Measurements from ENCODE around the gene SDF4. TPM values are rescaled to one million over a fixed set of nuclear protein-coding genes. Genes with fewer than 3 reads are reported as not detected.

The SDF4 gene
- total and polyA plus RNA-seq, 7 experiments from 2014 or later, result 74.8 to 124 (median 107) TPM

GRCh38 chr1:1234180-1234808 lies 2.5 kb upstream of the SDF4 start:
- ATAC-seq, result no peak
- Histone ChIP-seq H3K27me3 (ENCODE audit: control insufficient read depth in 2 of 2, insufficient read depth in 2 of 2, low read length in 2 of 2) (no peaks in the 10 kb centered on the region), H3K9me3 (ENCODE audit: control insufficient read depth in 2 of 3, low read length in 3 of 3) (no peaks in the 10 kb centered on the region), H3K4me1 (ENCODE audit: control insufficient read depth in 2 of 2, insufficient read depth in 2 of 2, low read length in 2 of 2) (peaks cover 12 to 28% of the 10 kb centered on the region in 2 donors), H3K36me3 (ENCODE audit: control insufficient read depth in 2 of 3, insufficient read depth in 3 of 3, low read length in 3 of 3) (peaks cover 0 to 13% (median 0%) of the 10 kb centered on the region in 3 experiments), H3K4me3 (ENCODE audit: low read length) (no peak overlapping the region), H3K27ac (ENCODE audit: low read depth, low read length) (no peak overlapping the region)
- Mint-ChIP-seq H3K4me1 (peaks cover 15 to 37% (median 33%) of the 10 kb centered on the region in 7 donors), H3K27me3 (no peaks in the 10 kb centered on the region), H3K36me3 (peaks cover 0 to 16% (median 5%) of the 10 kb centered on the region in 5 donors), H3K4me3 (peak overlapping the region; percentile 66 to 88 (median 80)), H3K27ac (peak overlapping the region in 5 of 9 donors; percentile 18 to 77 (median 43)), H3K9me3 (peaks cover 0 to 1% (median 0%) of the 10 kb centered on the region in 11 donors)
- intact Hi-C loops (cut with micrococcal nuclease), result no loop called here
- CTCF ChIA-PET, result no interaction called here
- no peak for DNase-seq
- POLR2A ChIA-PET, result interaction anchor here (0.6 kb wide), 1 partner anchor 143 kb away, joined by 4 read pairs; no protein-coding TSS in a partner anchor

- POLR2A ChIA-PET, result no interaction called here
- Histone ChIP-seq H3K27ac (ENCODE audit: low read depth, low read length) (no peak overlapping the region), H3K27me3 (ENCODE audit: control insufficient read depth in 2 of 2, insufficient read depth in 2 of 2, low read length in 2 of 2) (no peaks in the 10 kb centered on the region), H3K4me3 (ENCODE audit: low read length) (no peak overlapping the region), H3K4me1 (ENCODE audit: control insufficient read depth in 2 of 2, insufficient read depth in 2 of 2, low read length in 2 of 2) (peaks cover 12 to 28% of the 10 kb centered on the region in 2 donors), H3K36me3 (ENCODE audit: control insufficient read depth in 2 of 3, insufficient read depth in 3 of 3, low read length in 3 of 3) (peaks cover 0 to 18% (median 0%) of the 10 kb centered on the region in 3 experiments), H3K9me3 (ENCODE audit: control insufficient read depth in 2 of 3, low read length in 3 of 3) (no peaks in the 10 kb centered on the region)
- ATAC-seq, result no peak
- Mint-ChIP-seq H3K4me3 (peak overlapping the region; percentile 66 to 88 (median 80)), H3K4me1 (peaks cover 16 to 42% (median 33%) of the 10 kb centered on the region in 7 donors), H3K27ac (peak overlapping the region; percentile 38 to 90 (median 77)), H3K9me3 (peaks cover 0 to 1% (median 0%) of the 10 kb centered on the region in 11 donors), H3K36me3 (peaks cover 0 to 16% (median 5%) of the 10 kb centered on the region in 5 donors), H3K27me3 (no peaks in the 10 kb centered on the region)
- DNase-seq, result no peak
- intact Hi-C loops (cut with micrococcal nuclease), result loop anchor here in 1 of 2 donors (2.0 kb wide), 2 partner anchors 165 to 221 kb away; partner anchors contain the start of gene ISG15
- CTCF ChIA-PET, result no interaction called here
Measured at GRCh38 chr1:1233567-1233892, 1.7 kb upstream of the SDF4 start.

- no peak overlapping the region for H3K4me3 ChIP-seq (ENCODE audit: low read length)
- peak overlapping the region; percentile 46 for H3K27ac ChIP-seq (ENCODE audit: low read depth, low read length)
- Mint-ChIP-seq H3K27ac (peak overlapping the region; percentile 38 to 90 (median 77)), H3K36me3 (peaks cover 0 to 16% (median 5%) of the 10 kb centered on the region in 5 donors), H3K4me3 (peak overlapping the region; percentile 67 to 88 (median 80)), H3K4me1 (peaks cover 16 to 42% (median 33%) of the 10 kb centered on the region in 7 donors), H3K27me3 (no peaks in the 10 kb centered on the region), H3K9me3 (peaks cover 0 to 1% (median 0%) of the 10 kb centered on the region in 11 donors)
- no peak for ATAC-seq
- ChIA-PET CTCF (no interaction called here), POLR2A (no interaction called here)
- intact Hi-C loops (cut with micrococcal nuclease), result loop anchor here (1.0 to 2.0 kb wide), 6 partner anchors 40 to 220 kb away; partner anchors contain the start of genes C1orf159 (in 2 of the 2), PUSL1 (in 2 of the 2), UBE2J2 (in 2 of the 2) and ISG15 (in 1 of the 2)
- no peak for DNase-seq
- no peaks in the 10 kb centered on the region for H3K27me3 ChIP-seq (ENCODE audit: control insufficient read depth in 2 of 2, insufficient read depth in 2 of 2, low read length in 2 of 2)
- peaks cover 0 to 23% (median 0%) of the 10 kb centered on the region in 3 experiments for H3K36me3 ChIP-seq (ENCODE audit: control insufficient read depth in 2 of 3, insufficient read depth in 3 of 3, low read length in 3 of 3)
- no peaks in the 10 kb centered on the region for H3K9me3 ChIP-seq (ENCODE audit: control insufficient read depth in 2 of 3, low read length in 3 of 3)
- H3K4me1 ChIP-seq (ENCODE audit: control insufficient read depth in 2 of 2, insufficient read depth in 2 of 2, low read length in 2 of 2), result peaks cover 12 to 28% of the 10 kb centered on the region in 2 donors
Measured at GRCh38 chr1:1232796-1233566, 1.2 kb upstream of the SDF4 start.

- CTCF ChIA-PET, result no interaction called here
- no peak for ATAC-seq
- no peaks in the 10 kb centered on the region for H3K27me3 Mint-ChIP-seq
- Histone ChIP-seq H3K27ac (ENCODE audit: low read depth, low read length) (peak within 1 kb of the TSS; percentile 96), H3K4me3 (ENCODE audit: low read length) (peak within 1 kb of the TSS; percentile 90), H3K36me3 (ENCODE audit: control insufficient read depth in 2 of 3, insufficient read depth in 3 of 3, low read length in 3 of 3) (peaks cover 0 to 30% (median 0%) of the 10 kb centered on the region in 3 experiments), H3K4me1 (ENCODE audit: control insufficient read depth in 2 of 2, insufficient read depth in 2 of 2, low read length in 2 of 2) (peaks cover 12 to 28% of the 10 kb centered on the region in 2 donors), H3K9me3 (ENCODE audit: control insufficient read depth in 2 of 3, low read length in 3 of 3) (no peaks in the 10 kb centered on the region), H3K27me3 (ENCODE audit: control insufficient read depth in 2 of 2, insufficient read depth in 2 of 2, low read length in 2 of 2) (no peaks in the 10 kb centered on the region)
- H3K9me3 Mint-ChIP-seq, result peaks cover 0 to 1% (median 0%) of the 10 kb centered on the region in 11 donors
- intact Hi-C loops (cut with micrococcal nuclease), result loop anchor here (1.0 to 2.0 kb wide), 6 partner anchors 41 to 220 kb away; partner anchors contain the start of genes C1orf159 (in 2 of the 2), PUSL1 (in 2 of the 2), UBE2J2 (in 2 of the 2) and ISG15 (in 1 of the 2)
- H3K27ac Mint-ChIP-seq, result peak within 1 kb of the TSS; percentile 68 to 94 (median 92)
- DNase-seq, result no peak
- peak within 1 kb of the TSS; percentile 89 to 96 (median 93) for H3K4me3 Mint-ChIP-seq
- H3K4me1 Mint-ChIP-seq, result peaks cover 16 to 42% (median 33%) of the 10 kb centered on the region in 7 donors
- POLR2A ChIA-PET, result interaction anchor here (1.0 to 1.7 kb wide), 2 partner anchors 18 to 143 kb away, joined by 3 to 7 read pairs; partner anchors contain the start of gene AURKAIP1
- peaks cover 0 to 19% (median 5%) of the 10 kb centered on the region in 5 donors for H3K36me3 Mint-ChIP-seq
Measured at GRCh38 chr1:1232208-1232795, 501 bp upstream of the SDF4 start, which contains the start of gene B3GALT6. Gene B3GALT6, plus strand, starts transcription at chr1:1232237. Its CDS starts 42 bp downstream, at chr1:1232279.

GRCh38 chr1:1230656-1231399 lies 973 bp downstream of the SDF4 start:
- Histone ChIP-seq H3K36me3 (ENCODE audit: control insufficient read depth in 2 of 3, insufficient read depth in 3 of 3, low read length in 3 of 3) (peaks cover 0 to 43% (median 0%) of the 10 kb centered on the region in 3 experiments), H3K27me3 (ENCODE audit: control insufficient read depth in 2 of 2, insufficient read depth in 2 of 2, low read length in 2 of 2) (no peaks in the 10 kb centered on the region), H3K4me3 (ENCODE audit: low read length) (peak overlapping the region; percentile 90), H3K27ac (ENCODE audit: low read depth, low read length) (peak overlapping the region; percentile 96), H3K4me1 (ENCODE audit: control insufficient read depth in 2 of 2, insufficient read depth in 2 of 2, low read length in 2 of 2) (peaks cover 12 to 28% of the 10 kb centered on the region in 2 donors), H3K9me3 (ENCODE audit: control insufficient read depth in 2 of 3, low read length in 3 of 3) (no peaks in the 10 kb centered on the region)
- ATAC-seq (no peak), DNase-seq (no peak)
- H3K27me3 Mint-ChIP-seq, result no peaks in the 10 kb centered on the region
- H3K4me3 Mint-ChIP-seq, result peak overlapping the region; percentile 89 to 96 (median 93)
- peaks cover 0 to 1% (median 0%) of the 10 kb centered on the region in 11 donors for H3K9me3 Mint-ChIP-seq
- peak overlapping the region; percentile 68 to 94 (median 92) for H3K27ac Mint-ChIP-seq
- intact Hi-C loops (cut with micrococcal nuclease), result loop anchor here in 1 of 2 donors (1.0 kb wide), 3 partner anchors 20 to 144 kb away; partner anchors contain the start of gene AURKAIP1
- CTCF ChIA-PET, result interaction anchor here (0.7 kb wide), 1 partner anchor 56 kb away, joined by 4 read pairs; no protein-coding TSS in a partner anchor
- POLR2A ChIA-PET, result interaction anchor here (0.7 to 1.7 kb wide), 6 partner anchors 16 to 177 kb away, joined by 4 to 7 read pairs (median 4); no protein-coding TSS in a partner anchor
- H3K4me1 Mint-ChIP-seq, result peaks cover 18 to 46% (median 34%) of the 10 kb centered on the region in 7 donors
- H3K36me3 Mint-ChIP-seq, result peaks cover 0 to 21% (median 5%) of the 10 kb centered on the region in 5 donors
